Measurements from ENCODE around the gene MAP3K6. TPM values are rescaled to one million over a fixed set of nuclear protein-coding genes. Genes with fewer than 3 reads are reported as not detected.

MAP3K6 gene
- total and polyA plus RNA-seq, 11 donors, result 21.1 to 77.0 (median 47.5) TPM

GRCh38 chr1:27343639-27344025 lies 23.1 kb downstream of the MAP3K6 start:
- TF ChIP-seq POLR2A (IDR thresholded peaks at IDR 0.05) (no peak), CTCF (IDR thresholded peaks at IDR 0.05) (no peak)
- no peak for DNase-seq
- 80 to 85% (median 83%) methylated on average over 5 of the region's 5 CpGs for WGBS, 4 donors
- Histone ChIP-seq H3K4me3 (peak overlapping the region in 2 of 12 donors; percentile 40 to 60), H3K27me3 (no peaks in the 10 kb centered on the region), H3K27ac (peak overlapping the region in 1 of 12 donors; percentile 88), H3K9me3 (no peaks in the 10 kb centered on the region), H3K36me3 (peaks cover 0 to 2% (median 0%) of the 10 kb centered on the region in 9 donors), H3K4me1 (peaks cover 0 to 33% (median 4%) of the 10 kb centered on the region in 12 donors)
- intact Hi-C loops (cut with DNase I), result loop anchor here in 1 of 10 donors (5.0 kb wide), 1 partner anchor 36 kb away; no protein-coding TSS in a partner anchor
- ATAC-seq, result no peak

GRCh38 chr1:27342778-27343638 lies 23.8 kb downstream of the MAP3K6 start:
- 56 to 64% (median 59%) methylated on average over 14 to 31 of the region's 31 CpGs for WGBS, 4 donors
- ATAC-seq, result peak in 3 of 4 donors; percentile 21 to 75 (median 56)
- intact Hi-C loops (cut with DNase I), result loop anchor here in 1 of 10 donors (5.0 kb wide), 1 partner anchor 36 kb away; no protein-coding TSS in a partner anchor
- TF ChIP-seq POLR2A (IDR thresholded peaks at IDR 0.05) (no peak), CTCF (IDR thresholded peaks at IDR 0.05) (no peak)
- Histone ChIP-seq H3K4me3 (peak overlapping the region in 4 of 12 donors; percentile 16 to 60 (median 32)), H3K27me3 (no peaks in the 10 kb centered on the region), H3K36me3 (peaks cover 0 to 7% (median 0%) of the 10 kb centered on the region in 9 donors), H3K4me1 (peaks cover 0 to 32% (median 4%) of the 10 kb centered on the region in 12 donors), H3K27ac (peak overlapping the region in 3 of 12 donors; percentile 29 to 88 (median 37)), H3K9me3 (no peaks in the 10 kb centered on the region)
- DNase-seq, result peak in 4 of 5 donors; percentile 35 to 79 (median 62)

- H3K27me3 ChIP-seq, result no peaks in the 10 kb centered on the region
- intact Hi-C loops (cut with DNase I), result loop anchor here in 1 of 10 donors (5.0 kb wide), 1 partner anchor 35 kb away; no protein-coding TSS in a partner anchor
- peak overlapping the region in 5 of 12 donors; percentile 12 to 60 (median 37) for H3K4me3 ChIP-seq
- 78 to 93% (median 83%) methylated on average over 7 to 8 of the region's 8 CpGs for WGBS, 4 donors
- H3K9me3 ChIP-seq, result no peaks in the 10 kb centered on the region
- H3K36me3 ChIP-seq, result peaks cover 0 to 7% (median 0%) of the 10 kb centered on the region in 9 donors
- TF ChIP-seq POLR2A (IDR thresholded peaks at IDR 0.05), result no peak
- no peak for TF ChIP-seq CTCF (IDR thresholded peaks at IDR 0.05)
- H3K4me1 ChIP-seq, result peaks cover 0 to 32% (median 4%) of the 10 kb centered on the region in 12 donors
- DNase-seq (peak in 1 of 5 donors; percentile 51), ATAC-seq (peak in 1 of 4 donors; percentile 7)
- H3K27ac ChIP-seq, result peak overlapping the region in 2 of 12 donors; percentile 37 to 88
These were observed 24.4 kb downstream of the MAP3K6 start for GRCh38 chr1:27342391-27342777.
